NCI-H1048 (cell line): Measurements from ENCODE around the gene SLC22A1.
"Not testable (repeated sequence)": the region's sequence is repeated elsewhere in the genome, so short reads cannot be mapped to it uniquely, and the experiment has no call there.

Experiments
- DNase-seq: peaks from one replicate; lab custom pipeline; 2025; lab: John Stamatoyannopoulos, UW

SLC22A1 gene

DNA sequence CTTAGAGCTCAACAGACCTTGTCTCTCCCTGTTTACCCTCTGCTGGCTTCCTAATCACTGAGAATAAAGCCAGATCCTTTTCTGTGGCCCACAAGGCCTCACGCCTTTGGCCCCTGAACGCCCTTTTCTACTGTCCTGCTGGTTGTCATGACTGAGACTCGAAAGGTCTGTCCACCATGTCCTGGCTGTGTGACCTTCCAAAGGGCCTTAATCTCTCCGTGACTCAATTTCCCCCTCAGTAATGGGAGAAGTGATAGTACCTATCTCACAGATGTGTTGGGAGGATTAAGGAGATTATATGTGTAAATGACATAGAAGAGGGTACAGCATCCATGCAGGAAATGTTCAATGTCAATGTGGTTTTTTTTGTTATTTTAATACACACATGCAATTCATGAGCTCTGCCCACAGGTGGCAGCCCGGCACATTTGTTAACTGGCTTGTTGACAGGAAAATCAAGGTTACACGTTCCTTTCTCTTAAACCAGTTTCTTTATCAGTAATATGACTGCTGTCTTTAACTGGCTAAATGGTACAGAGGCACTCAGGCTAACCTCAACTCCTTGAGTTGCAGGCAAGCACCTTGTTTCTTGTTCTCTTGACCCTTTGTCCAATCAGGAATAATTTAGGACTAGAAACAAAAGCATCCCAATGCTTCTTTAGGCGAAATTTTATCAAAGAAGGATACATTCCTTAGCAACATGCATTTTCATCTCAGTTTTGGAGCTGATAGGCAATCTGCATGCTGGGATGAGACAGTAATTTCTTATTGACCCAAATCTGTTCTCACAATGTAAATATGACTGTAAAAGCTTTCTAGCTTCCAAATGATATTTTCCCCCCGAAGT, 16.6 kb downstream of the SLC22A1 start:
- DNase-seq: no peak

DNA sequence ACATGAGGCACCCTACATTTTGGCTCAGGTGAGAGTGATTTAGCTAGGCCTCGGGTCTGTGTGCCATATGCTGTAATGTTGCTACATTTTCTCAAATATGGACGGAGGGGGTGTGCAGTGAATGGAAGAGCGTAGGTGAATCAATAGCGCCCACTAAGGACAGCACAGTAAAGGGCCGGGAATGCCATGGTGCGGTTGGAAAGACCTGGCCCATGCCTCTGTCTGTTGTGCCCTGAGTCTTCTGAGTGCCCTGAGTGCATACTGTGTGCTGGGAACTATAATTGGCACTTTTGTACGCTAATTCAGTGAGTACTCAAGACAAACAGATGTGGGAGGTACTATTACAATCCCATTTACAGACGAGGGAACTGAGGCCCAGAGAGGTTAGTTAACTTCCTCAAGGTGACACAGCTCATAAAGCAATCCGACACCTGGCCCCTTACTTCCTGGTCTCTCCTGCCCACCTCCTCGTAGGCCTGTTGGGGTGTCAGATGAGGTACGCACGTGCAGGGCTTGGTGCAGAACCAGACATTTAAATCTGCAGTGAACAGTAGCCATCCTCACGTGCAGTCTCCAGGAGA, 17.3 kb downstream of the SLC22A1 start:
- DNase-seq: no peak

DNA sequence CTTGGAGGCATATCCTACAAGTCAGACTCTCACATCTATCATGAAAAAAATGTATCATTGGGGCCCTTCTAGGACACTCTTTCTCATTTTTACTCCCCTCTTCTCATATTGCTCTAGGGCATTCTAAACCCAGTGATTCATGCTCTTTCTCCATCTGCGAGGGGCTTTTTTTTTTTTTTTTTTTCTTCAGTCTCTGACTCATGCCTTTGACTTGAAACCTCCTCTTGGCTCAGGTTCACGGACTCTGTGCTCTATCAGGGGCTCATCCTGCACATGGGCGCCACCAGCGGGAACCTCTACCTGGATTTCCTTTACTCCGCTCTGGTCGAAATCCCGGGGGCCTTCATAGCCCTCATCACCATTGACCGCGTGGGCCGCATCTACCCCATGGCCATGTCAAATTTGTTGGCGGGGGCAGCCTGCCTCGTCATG, 17.8 kb downstream of the SLC22A1 start:
- no peak for DNase-seq

DNA sequence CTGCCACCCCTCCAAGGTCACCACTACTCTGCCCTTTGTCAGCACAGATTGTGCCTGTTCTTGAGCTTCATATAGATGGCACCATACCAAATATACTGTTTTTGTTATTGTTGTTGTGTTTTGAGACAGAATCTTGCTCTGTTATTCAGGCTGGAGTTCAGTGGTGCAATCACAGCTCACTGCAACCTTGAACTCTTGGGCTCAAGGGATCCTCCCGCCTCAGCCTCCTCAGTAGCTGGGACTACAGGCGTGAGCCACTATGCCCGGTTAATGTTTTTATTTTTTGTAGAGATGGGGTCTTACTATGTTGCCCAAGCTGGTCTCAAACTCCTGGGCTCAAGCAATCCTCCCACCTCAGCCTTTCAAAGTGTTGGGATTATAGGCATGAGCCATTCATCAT, 18.9 kb downstream of the SLC22A1 start:
- DNase-seq: not testable (repeated sequence)

DNA sequence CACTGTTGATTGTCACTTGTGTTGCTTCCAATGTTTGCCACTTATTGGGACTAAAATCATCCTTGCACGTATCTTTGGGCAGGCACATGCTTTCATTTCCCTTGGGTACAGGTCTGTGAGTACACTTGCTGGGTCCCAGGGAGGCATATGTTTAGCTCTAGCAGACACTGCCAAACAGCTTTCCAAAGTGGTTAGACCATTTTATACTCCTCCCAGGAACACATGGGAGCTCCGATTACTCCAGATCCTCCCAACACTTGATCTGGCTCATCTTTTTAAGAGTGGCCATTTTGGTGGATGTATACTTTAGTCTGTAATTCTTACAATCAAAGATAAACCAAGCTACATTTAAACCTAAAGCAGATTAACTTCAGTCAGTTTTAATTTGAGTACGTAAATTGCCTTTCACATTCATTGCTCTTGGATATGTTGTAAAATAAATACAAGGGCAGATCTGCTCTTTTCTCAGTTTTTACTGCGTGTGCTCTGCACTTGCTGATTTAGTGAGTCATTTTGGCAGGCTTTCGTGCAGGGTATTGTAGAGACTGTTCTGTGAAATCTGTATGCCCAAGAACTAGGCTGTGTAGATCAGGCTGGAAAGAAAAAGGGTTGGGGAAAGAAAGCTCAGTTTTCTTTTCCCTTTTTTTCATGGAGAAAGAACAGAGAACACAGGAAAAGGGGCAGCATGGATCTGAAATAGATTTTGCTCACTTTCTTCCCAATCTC, 19.5 kb downstream of the SLC22A1 start:
- DNase-seq: no peak

DNA sequence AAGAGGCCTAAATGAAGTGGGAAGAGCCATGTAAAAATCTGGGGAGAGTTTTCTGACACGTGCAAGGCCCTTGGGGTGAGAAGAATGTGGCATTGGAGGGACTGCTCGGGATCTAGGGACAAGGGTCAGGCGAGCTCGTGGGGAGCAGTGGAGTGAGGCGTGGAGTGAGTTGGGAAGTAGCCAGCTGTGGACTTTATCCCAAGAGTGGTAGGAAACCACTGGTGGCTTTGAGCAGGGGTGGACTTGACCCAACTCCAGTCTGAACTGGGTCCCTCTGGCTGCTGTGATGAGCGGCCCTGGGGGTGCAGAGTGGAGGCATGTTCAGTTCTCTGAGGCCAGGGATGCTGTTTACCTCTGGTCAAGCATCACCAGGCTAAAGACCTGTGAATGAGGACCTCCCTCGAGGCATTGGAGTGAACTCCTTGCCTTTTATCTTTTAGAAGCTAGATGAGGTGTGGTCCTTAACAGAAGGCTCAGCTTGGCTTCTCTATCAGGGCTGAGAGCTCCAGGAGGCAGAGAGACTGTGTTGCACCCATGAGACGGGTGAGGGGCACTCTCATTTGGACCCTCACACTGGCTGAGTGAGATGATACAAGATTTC, 20.6 kb downstream of the SLC22A1 start:
- no peak for DNase-seq

DNA sequence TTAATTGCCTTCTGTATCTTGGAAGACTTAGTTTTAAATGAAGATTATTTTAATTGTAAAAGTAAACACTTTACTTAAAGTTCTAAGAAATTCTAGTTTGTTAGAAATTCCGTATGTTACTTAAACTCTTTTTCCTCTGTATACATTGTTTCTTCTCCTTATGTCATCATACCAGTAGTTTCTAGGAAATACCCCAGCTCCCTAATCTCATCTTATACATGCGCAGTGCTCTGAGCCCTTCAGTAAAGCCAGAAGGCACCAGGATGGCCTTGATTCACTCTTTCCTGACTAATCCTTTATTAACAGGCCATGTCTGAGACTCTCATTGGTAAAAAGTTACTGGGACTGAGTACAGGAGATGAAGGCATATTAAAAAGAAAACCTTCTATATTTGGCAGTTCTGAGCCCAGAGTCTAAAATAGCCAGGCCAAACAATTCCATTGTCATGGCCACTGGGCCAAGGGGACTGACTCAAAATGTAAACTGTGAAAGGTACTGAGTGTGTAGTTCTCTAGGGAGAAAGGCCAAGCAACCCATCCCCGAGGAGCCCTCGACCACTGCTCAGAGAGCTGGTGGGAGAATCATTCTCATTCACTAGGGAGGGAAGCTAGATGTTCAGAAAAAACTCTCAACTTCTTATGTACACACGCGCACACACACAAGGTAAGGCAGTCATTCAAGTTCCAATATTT, 25.0 kb downstream of the SLC22A1 start:
- DNase-seq: no peak

DNA sequence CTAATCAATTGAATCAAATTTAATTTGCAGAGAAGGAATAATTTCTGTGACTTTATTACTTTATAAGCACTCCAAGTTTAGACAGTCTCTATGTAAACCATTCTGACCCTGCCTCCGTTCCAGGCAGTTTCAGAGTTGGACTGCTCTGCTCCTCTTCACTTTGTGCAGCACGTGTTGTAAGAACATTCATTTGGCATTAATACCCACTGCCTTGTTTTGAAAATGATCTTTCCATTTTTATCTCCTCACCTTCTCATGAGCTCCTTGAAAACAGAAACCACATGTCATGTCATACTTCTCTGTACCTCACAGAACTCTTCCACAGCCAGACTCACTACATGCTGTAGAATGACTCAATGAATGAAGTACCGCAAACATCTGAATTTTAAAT, 25.5 kb downstream of the SLC22A1 start:
- no peak for DNase-seq

DNA sequence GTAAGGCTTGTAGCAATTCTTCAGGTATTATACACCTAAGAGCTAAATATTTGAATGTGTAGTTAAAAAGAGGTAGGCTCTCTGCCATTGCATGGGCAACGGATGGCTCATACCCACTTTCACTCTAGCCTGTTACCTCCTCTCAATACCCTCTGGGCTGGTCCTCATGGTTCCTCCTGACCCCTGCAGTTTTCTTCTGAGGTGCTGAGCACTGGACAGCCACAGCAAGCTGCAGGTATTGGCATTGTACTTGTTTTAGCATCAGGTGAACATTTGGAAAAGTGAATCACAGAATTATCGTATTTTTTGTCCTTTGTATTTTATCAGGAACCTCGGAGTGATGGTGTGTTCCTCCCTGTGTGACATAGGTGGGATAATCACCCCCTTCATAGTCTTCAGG, 32.9 kb downstream of the SLC22A1 start:
- DNase-seq: no peak

DNA sequence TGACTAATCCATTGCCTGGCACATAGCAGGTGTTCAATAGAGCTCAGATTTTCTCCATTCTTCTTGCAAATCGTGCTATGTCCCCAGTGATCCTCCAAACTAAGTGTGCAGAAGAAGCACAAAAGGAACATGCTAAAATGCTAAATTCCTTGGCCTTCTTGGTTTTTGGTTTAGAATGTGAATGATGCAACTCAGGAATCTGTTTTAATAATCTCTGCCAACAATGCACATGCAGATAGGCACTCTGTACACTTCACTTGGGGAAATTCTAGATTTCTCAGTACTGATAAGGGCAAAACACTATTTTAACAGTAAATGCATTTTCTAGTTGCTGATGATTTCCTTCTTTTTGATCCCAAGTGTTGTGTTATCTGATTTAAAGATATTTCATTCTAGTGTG, 35.2 kb downstream of the SLC22A1 start:
- no peak for DNase-seq

DNA sequence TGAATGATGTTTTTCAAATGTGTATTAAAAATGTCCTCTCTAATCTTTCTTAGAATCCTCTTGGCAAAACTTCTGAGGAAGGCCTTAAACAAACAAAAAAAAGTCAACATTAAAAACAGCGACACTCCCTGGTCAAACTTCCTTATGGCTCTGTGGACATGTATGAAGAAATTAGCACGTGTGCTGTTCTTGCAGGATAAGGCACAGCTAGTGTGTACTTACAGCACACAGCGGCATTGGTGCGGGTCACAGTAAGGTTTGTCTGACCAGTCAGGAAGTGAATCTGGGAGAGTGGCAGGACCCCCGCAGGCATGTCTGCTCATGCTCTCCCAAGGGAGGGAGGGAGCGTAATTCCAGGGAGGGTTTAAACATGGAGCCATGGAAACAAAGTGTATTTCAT, 38.8 kb downstream of the SLC22A1 start:
- no peak for DNase-seq

DNA sequence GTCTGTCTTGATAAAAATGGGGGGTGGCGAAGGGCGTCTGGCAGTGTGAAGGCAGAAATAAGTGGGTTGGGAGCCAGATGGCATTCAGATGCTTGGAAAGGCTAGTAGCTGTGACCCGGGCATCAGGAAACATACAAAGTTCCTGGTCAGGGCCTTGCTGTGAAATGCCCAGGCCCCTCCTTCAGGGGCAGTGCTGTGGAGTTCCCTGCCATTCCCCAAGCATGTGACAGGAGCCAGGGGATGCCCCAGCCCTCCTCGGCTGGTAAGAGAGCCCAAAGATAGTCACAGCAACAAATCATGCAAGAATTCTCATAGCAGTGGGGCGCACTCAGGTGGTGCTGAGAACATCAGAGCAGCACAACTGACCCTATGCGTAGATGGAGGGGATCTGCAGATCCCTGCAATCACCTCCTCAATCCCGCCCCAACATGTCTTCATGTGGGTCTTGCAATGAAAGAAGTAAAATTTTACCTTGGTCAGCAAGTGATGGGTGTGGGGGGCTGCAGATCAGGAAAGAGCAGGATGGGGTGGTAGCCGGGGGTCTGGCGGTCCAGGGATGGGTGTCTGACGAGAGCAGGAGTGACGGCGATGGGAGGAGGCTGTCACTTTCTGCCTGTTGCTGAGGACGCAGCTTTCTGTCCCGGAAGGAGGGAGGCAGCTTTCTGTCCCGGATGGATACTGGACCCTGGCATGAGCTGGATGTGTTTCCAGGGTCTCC, 39.5 kb downstream of the SLC22A1 start:
- DNase-seq: no peak

DNA sequence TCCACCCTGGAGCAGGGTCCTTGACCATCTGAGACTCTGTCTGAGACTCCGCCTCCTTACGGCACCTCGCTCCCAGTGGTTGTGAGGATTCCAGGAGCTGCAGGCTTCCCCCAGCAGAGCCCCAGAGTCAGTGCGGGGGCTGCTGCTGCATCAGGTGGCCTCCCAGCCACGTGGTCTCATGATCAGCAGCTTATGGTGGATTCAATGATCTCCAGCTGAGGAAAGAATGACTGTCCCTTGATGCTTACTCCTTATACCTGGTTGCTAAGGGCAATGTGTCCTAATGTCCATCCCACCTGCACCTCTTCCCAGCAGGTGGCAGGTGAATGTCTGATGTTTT, 40.0 kb downstream of the SLC22A1 start:
- no peak for DNase-seq

DNA sequence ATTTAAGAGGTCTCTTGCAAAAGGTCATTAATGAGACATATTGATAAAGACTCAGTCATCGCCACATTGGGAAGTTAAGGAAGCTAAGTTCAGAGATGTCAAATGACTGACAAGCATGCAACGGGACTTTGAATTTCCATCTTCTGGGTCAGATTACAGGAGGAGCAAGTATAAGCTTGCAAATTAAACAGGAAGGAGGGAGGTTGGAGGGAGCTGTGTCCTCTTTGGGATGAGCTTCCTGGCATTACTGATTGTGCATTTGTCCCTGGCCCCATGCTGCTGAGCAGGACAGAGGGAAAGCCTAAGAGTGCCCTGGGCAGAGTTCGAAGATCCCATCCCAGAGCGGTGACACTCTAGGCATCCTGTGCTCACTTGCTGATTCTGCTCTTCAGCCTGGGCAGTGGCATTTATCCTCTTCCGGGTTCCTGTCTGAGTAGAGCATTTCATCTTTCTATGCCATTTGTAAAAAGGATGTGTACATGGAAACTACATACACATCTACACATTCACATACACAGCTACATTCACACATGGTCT, 40.5 kb downstream of the SLC22A1 start:
- DNase-seq: no peak

DNA sequence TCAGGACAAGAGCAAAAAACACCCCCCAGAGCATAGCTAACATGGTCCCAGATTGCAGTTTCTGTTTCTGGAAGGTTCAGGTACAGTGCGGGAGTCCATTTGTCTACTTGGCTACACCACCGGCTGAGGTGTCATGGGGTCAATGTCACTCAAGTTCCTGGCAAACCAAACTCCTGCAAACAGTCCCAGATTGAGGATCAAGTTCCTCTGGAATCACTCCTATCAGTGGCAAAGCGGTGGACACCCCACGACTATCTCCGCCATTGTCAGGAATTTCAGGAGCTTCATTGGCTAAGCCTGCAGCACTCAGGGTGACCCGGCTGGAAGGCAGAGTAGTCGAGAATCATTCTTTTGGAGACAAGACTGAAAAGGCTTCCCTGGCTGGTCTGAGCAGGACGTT, 41.8 kb downstream of the SLC22A1 start:
- DNase-seq: no peak

DNA sequence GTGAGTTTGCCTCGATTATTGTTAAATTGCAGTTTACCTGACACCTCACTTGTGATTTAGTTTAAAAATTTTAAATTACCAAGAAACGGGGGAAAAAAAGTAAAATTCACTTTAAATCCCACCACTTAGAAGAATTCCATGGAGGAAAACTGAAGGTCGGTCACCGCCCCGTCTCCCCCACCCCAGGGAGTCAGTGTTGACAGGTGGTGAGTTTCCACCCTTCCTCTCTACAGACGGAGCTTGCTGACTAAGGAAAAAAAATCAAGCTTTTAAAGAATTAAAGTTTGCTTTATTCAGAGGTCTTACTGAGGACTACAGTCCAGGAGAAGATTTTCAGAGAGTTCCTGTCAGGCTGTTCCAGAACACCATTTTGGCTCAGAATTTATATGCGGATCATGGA, 42.3 kb downstream of the SLC22A1 start:
- no peak for DNase-seq

DNA sequence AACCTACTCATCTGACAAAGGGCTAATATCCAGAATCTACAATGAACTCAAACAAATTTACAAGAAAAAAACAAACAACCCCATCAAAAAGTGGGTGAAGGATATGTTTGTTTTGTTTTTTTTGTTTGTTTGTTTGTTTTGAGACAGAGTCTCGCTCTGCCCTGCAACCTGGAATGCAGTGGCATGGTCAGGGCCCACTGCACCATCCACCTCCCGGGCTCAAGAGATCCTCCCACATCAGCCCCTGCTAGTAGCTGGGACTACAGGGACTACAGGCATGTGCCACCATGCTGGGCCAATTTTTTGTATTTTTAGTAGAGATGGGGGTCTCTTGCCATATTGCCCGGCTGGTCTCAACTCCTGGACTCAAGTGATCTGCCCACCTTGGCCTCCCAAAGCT, 44.3 kb downstream of the SLC22A1 start:
- DNase-seq: not testable (repeated sequence)

DNA sequence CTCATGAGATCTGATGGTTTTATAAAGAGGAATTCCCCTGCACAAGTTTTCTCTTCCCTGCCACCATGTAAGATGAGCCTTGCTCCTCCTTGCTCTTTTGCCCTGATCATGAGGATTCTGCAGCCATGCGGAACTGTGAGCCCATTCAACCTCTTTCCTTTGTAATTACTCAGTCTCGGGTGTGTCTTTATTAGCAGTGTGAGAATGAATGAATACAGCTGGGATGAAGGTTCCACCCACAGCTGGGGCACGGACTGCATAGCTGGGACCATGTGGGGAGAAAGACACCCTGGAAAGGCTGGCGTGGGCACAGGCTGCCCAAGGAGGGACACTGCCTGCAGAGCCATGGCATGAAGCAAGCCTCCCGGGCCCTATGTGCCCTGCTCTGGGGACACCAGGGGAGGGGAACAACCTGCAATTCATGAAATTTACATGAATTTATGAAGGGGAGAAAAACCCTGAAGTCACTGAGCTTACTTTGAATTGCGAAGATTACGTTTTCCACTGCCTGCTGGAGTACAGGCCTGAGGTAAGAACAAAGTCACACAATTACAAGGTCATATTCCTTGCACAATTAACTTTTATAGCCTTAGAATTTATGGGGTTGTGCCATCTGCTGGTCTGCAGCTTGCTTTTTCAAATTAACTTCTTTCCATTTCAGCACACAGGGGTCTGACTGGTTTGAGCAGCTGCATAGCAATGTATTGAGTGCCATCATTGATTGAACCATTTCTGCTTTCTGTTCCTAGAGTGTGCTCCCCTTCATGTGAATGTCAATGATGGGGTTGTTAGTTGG, 46.2 kb downstream of the SLC22A1 start:
- DNase-seq: no peak

DNA sequence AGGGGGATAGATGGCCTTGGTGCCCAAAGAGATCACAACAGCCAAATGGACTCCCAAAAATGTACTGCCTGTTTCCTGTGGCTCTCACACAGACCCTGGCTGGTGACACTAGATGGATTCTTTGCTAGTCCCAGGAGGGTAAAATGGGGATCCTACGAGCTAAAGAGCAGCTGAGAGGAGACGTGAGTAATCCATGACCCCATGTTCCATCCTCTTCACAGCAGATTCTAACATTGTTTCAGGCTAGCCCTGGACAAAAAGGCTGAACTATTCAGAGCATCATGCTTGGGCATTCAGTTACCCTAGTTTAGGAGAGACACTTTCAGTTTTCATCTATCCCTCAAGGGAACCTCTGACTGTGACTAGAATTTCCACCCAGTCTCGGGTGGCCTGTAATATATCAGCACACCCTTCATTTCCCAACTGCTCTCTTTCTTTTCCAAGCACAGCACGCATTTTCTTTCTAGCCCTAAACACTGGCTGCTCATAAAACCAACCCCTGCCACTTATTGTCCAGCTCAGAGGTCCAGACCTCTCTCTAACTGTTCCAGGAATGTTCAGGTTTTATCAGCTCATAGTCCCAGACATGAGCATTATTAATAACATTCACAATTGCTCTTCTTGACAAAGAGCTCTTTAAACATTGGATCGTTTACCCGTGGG, 48.5 kb downstream of the SLC22A1 start:
- no peak for DNase-seq

DNA sequence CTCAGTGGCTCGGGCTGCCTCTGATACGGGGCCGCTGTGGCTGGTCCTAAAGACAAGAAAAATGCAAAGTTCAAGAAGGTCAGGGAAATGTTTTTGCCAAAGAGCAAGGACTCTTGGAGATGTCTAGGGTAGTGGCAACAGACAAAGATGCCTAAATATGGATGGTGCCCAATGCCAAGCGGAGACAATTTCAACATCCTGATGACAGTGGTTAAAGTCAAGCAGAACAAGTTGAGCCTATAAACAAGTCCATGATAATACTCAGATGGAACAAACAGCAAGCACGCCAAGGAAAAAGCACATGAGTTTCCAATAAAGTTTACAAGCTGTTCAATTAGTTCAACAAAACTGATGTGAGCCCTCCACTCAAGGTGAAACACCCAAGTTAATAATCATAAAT, 51.1 kb downstream of the SLC22A1 start:
- no peak for DNase-seq
